ENCODE data around the gene CFAP57.

Gene CFAP57

DNA sequence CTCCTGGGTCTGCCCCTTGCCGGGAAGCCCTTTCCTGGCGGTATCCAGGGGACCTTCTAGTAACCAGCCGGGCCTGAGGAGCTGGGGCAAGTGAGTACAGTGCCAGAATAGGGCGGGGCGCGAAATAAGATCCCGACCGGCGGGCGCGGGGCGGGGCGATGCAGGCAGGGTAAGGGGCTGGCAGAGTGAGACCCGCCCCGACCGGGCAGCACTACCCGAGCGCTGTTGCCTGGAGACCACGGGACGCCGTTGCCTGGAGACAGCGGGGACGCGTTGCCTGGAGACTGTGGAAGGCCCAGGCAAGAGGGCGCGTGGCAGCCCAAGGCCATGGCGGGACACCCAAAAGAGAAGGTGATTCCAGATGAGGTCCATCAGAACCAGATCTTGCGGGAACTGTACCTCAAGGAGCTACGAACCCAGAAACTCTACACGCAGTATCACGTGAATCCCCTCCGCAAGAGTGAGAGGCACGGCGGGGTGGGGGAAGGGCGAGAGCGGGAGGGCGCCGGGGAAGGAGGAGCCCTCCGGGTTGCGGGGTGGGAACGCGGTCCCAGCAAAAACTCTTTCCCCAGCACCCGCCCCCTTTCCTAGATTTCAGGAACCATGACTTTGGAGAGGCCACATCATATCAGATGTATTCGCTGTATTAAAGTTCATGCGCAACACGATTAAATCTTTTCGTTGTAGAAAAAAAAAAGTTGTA is 24.4 kb upstream of the CFAP57 start:
- Histone ChIP-seq H3K36me3 (ENCODE audit: insufficient read depth, low read length) (no peaks in the 10 kb centered on the region), H3K27me3 (ENCODE audit: insufficient read depth, low read length, poor library complexity) (peaks cover 28% of the 10 kb centered on the region), H2AFZ (ENCODE audit: low read depth, low read length) (no peak overlapping the region), H3K4me3 (ENCODE audit: low read depth in 1 of 2, low read length in 2 of 2) (no peak overlapping the region), H3K79me2 (ENCODE audit: insufficient read depth, low read length) (no peaks in the 10 kb centered on the region), H3K9ac (ENCODE audit: low read depth, low read length) (no peak overlapping the region), H3K4me2 (ENCODE audit: insufficient read depth, low read length) (no peak overlapping the region), H3K4me1 (ENCODE audit: insufficient read depth, low read length) (no peaks in the 10 kb centered on the region), H3K9me3 (ENCODE audit: insufficient read depth, low read length, severe bottlenecking) (no peaks in the 10 kb centered on the region), H4K20me1 (ENCODE audit: insufficient read depth, low read length) (no peaks in the 10 kb centered on the region), H3K27ac (ENCODE audit: low read length) (no peak overlapping the region)
- TF ChIP-seq CTCF (IDR thresholded peaks at IDR 0.05; ENCODE audit: borderline replicate concordance, extremely low read depth, low read length, poor library complexity, severe bottlenecking) (no peak), EZH2 (IDR thresholded peaks at IDR 0.05; ENCODE audit: borderline replicate concordance, low read depth, low read length, severe bottlenecking) (no peak)
- no peak for ATAC-seq (ENCODE audit: insufficient read depth, low read depth)
- no peak for DNase-seq

DNA sequence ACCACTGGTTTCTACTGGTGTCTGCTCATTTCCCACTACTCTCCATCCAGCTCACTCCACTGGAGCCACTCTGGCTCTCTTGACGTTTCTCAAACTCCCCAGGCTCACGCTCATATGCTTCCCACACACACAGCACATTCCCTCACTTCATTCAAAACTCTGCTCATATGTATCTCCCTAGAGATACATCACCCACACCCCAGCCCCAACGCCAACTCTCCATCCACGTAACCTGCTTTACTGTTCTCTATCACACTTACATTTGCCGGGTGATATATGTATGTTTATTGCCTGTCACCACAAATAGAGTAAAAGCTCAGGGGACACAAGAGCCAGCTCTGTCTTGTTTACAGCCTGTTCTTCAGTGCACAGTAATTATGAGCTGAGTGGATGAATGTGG is 22.2 kb upstream of the CFAP57 start:
- no peaks in the 10 kb centered on the region for H3K36me3 ChIP-seq (ENCODE audit: insufficient read depth, low read length)
- DNase-seq (no peak), ATAC-seq (ENCODE audit: insufficient read depth, low read depth) (no peak)
- no peaks in the 10 kb centered on the region for H3K9me3 ChIP-seq (ENCODE audit: insufficient read depth, low read length, severe bottlenecking)
- no peaks in the 10 kb centered on the region for H4K20me1 ChIP-seq (ENCODE audit: insufficient read depth, low read length)
- no peak overlapping the region for H3K27ac ChIP-seq (ENCODE audit: low read length)
- no peak overlapping the region for H3K4me3 ChIP-seq (ENCODE audit: low read depth in 1 of 2, low read length in 2 of 2)
- H3K9ac ChIP-seq (ENCODE audit: low read depth, low read length): no peak overlapping the region
- no peak overlapping the region for H2AFZ ChIP-seq (ENCODE audit: low read depth, low read length)
- H3K79me2 ChIP-seq (ENCODE audit: insufficient read depth, low read length): no peaks in the 10 kb centered on the region
- no peaks in the 10 kb centered on the region for H3K4me1 ChIP-seq (ENCODE audit: insufficient read depth, low read length)
- no peak overlapping the region for H3K4me2 ChIP-seq (ENCODE audit: insufficient read depth, low read length)
- no peak for TF ChIP-seq EZH2 (IDR thresholded peaks at IDR 0.05; ENCODE audit: borderline replicate concordance, low read depth, low read length, severe bottlenecking)
- no peak for TF ChIP-seq CTCF (IDR thresholded peaks at IDR 0.05; ENCODE audit: borderline replicate concordance, extremely low read depth, low read length, poor library complexity, severe bottlenecking)
- peaks cover 12% of the 10 kb centered on the region for H3K27me3 ChIP-seq (ENCODE audit: insufficient read depth, low read length, poor library complexity)

DNA sequence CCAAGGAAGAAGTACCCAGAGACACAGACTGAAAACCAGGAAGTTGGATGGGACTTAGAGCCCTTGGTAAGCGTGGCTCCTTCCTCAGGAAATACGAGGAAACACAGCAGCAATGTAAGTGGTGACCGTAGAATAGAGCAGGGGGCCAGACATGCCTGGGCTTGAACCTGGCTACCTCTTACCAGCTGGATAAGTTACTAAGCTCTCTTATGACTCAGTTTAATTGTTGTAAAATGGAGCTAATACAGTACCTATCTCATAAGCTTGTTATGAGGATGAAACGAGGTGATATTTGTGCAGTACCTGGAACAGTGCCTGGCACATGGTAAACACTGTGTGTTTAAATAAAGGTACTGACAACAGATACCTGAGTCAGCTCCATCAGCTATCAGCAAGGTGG is 19.3 kb upstream of the CFAP57 start:
- Histone ChIP-seq H3K4me1 (ENCODE audit: insufficient read depth, low read length) (no peaks in the 10 kb centered on the region), H4K20me1 (ENCODE audit: insufficient read depth, low read length) (no peaks in the 10 kb centered on the region), H3K79me2 (ENCODE audit: insufficient read depth, low read length) (no peaks in the 10 kb centered on the region), H2AFZ (ENCODE audit: low read depth, low read length) (no peak overlapping the region), H3K27me3 (ENCODE audit: insufficient read depth, low read length, poor library complexity) (peaks cover 12% of the 10 kb centered on the region), H3K36me3 (ENCODE audit: insufficient read depth, low read length) (no peaks in the 10 kb centered on the region), H3K4me3 (ENCODE audit: low read depth in 1 of 2, low read length in 2 of 2) (no peak overlapping the region), H3K9ac (ENCODE audit: low read depth, low read length) (no peak overlapping the region), H3K4me2 (ENCODE audit: insufficient read depth, low read length) (no peak overlapping the region), H3K27ac (ENCODE audit: low read length) (no peak overlapping the region), H3K9me3 (ENCODE audit: insufficient read depth, low read length, severe bottlenecking) (no peaks in the 10 kb centered on the region)
- DNase-seq: no peak
- ATAC-seq (ENCODE audit: insufficient read depth, low read depth): no peak
- TF ChIP-seq EZH2 (IDR thresholded peaks at IDR 0.05; ENCODE audit: borderline replicate concordance, low read depth, low read length, severe bottlenecking) (no peak), CTCF (IDR thresholded peaks at IDR 0.05; ENCODE audit: borderline replicate concordance, extremely low read depth, low read length, poor library complexity, severe bottlenecking) (no peak)
